Measurements from ENCODE around the gene PLXDC2.

DNA sequence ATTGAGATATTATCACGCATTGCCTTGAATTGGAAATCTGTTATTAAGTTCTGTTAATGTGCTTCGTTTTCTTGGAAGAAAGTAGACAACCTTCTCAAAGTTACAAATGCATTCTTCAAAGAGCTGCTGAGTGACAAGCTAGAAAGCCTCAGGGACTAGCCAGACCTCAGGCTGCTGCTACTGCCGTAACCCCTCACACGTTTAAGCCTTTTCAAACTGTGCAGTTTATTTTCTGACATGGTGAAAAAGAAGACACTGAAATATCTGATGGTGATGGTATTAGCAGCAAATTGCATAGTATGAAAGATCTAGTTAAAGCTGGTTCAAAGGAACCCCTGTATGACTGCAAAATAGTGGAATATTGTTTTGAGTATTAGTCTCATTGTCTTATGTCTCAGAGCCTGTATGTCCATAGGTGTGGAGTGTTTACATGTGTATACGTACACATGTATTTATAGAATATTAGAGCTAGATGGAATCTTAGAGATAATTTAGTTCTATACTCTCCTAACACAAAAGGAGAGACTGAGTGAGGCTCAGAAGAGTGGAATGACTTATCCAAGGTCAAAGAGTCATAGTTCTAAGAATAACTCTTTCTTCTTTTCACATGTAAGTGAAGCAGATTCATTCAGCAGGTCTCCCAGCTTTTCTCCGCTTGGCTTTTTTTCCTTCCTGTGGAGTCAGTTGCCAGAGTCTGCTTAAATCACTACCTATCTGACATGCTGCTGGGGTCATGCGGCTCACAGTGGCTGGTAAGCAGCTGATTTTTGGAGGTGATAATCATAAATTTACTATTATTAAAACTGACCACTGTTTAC, 431.9 kb downstream of the PLXDC2 start:
- TF ChIP-seq POLR2A (IDR thresholded peaks at IDR 0.05) (no peak), CTCF (IDR thresholded peaks at IDR 0.05) (no peak), EP300 (IDR thresholded peaks at IDR 0.05) (no peak), POLR2AphosphoS5 (IDR thresholded peaks at IDR 0.05) (no peak)
